GM23248 (cell line): ENCODE results near the gene NMT1. TPM values are rescaled to one million over a fixed set of nuclear protein-coding genes. Genes with fewer than 3 reads are reported as not detected.
A peak's percentile ranks its signal among the peaks of the same experiment; 100 is the strongest.

Experiments
- DNase-seq: peaks from one replicate; pipeline ENCODE4 v3.0.0-alpha.2; 2015
- H2AFZ ChIP-seq: fragments of 200-600 bp; sonication (generic); 2 replicates; pipeline ENCODE4 v1.6.1; 2016; ENCODE audit warnings: antibody characterized with exemption
- H3F3A ChIP-seq: fragments of 200-600 bp; sonication (generic); 2 replicates; pipeline ENCODE4 v1.6.1; 2016; ENCODE audit warnings: mild to moderate bottlenecking, antibody characterized with exemption, mixed run types; ENCODE audit not compliant: insufficient read depth
- H3K27ac ChIP-seq: fragments of 200-600 bp; sonication (generic); 2 replicates; pipeline ENCODE4 v1.5.1; 2016; ENCODE audit warnings: mild to moderate bottlenecking
- H3K27me3 ChIP-seq: fragments of 200-600 bp; sonication (generic); replicated peaks from 2 replicates; pipeline ENCODE4 v1.6.1; 2016; ENCODE audit warnings: mild to moderate bottlenecking; ENCODE audit not compliant: insufficient read depth
- H3K36me3 ChIP-seq: fragments of 200-600 bp; sonication (generic); 2 replicates; pipeline ENCODE4 v1.6.1; 2016; ENCODE audit warnings: low read depth, mild to moderate bottlenecking
- H3K4me1 ChIP-seq: fragments of 200-600 bp; sonication (generic); 2 replicates; pipeline ENCODE4 v1.6.1; 2016; ENCODE audit warnings: mild to moderate bottlenecking; ENCODE audit not compliant: insufficient read depth
- H3K4me2 ChIP-seq: fragments of 200-600 bp; sonication (generic); one replicate; pipeline ENCODE4 v1.6.1; 2016; ENCODE audit warnings: mild to moderate bottlenecking; ENCODE audit not compliant: unreplicated experiment
- H3K4me3 ChIP-seq: fragments of 200-600 bp; sonication (generic); 2 replicates; pipeline ENCODE4 v1.5.1; 2016; ENCODE audit warnings: mild to moderate bottlenecking
- H3K79me2 ChIP-seq: fragments of 200-600 bp; sonication (generic); 2 replicates; pipeline ENCODE4 v1.6.1; 2016; ENCODE audit warnings: mild to moderate bottlenecking; ENCODE audit not compliant: insufficient read depth
- H3K9ac ChIP-seq: fragments of 200-600 bp; sonication (generic); 2 replicates; pipeline ENCODE4 v1.6.1; 2016; ENCODE audit warnings: mild to moderate bottlenecking
- H3K9me2 ChIP-seq: fragments of 200-600 bp; sonication (generic); 2 replicates; pipeline ENCODE4 v1.6.1; 2016; ENCODE audit warnings: mixed run types, mild to moderate bottlenecking, moderate library complexity; ENCODE audit not compliant: insufficient read depth
- H3K9me3 ChIP-seq: fragments of 200-600 bp; sonication (generic); one replicate; pipeline ENCODE4 v1.6.1; 2017; ENCODE audit warnings: low read depth
- H4K20me1 ChIP-seq: fragments of 200-600 bp; sonication (generic); 2 replicates; pipeline ENCODE4 v1.6.0; 2016; ENCODE audit not compliant: insufficient read depth
- EZH2 ChIP-seq: fragments of 200-600 bp; sonication (generic); IDR thresholded peaks from 2 replicates; pipeline ENCODE4 v1.6.1; 2018; ENCODE audit warnings: antibody characterized with exemption, mild to moderate bottlenecking; ENCODE audit not compliant: insufficient read depth, poor library complexity, severe bottlenecking
- EZH2phosphoT487 ChIP-seq: fragments of 200-600 bp; sonication (generic); IDR thresholded peaks from 2 replicates; pipeline ENCODE4 v1.6.1; 2018; ENCODE audit warnings: antibody characterized with exemption, moderate library complexity, mild to moderate bottlenecking, low read depth; ENCODE audit not compliant: insufficient read depth
- WGBS, 2 experiments: methylation state at CpG; one replicate each; pipeline ENCODE4 v1.1.6; 2015 to 2017; ENCODE audit warnings: low lambda C conversion rate in 2 of 2, low coverage in 1 of 2; ENCODE audit errors: missing lambda C conversion rate in 2 of 2; 5-methylcytosine and 5-hydroxymethylcytosine counted together
- in situ Hi-C: fragments of 300-500 bp; cut with MboI; formaldehyde crosslinking; loops from 2 replicates; pipeline ENCODE4 v1.15.0; 2020
- polyA plus RNA-seq: library from polyadenylated mRNA; unstranded; fragments of >200 nt; fragmentation: Nextera tagmentation; extraction: Ambion mirVana; gene quantifications from 2 replicates; pipeline ENCODE4 v1.2.1, GENCODE V29; 2016
- total RNA-seq: library from RNA; depleted of rRNA; stranded (reverse); fragments of >200 nt; shearing (Covaris generic); gene quantifications from 2 replicates; pipeline ENCODE4 v1.2.3, GENCODE V29; 2014

NMT1 gene
- total and polyA plus RNA-seq, 2 experiments from 2014 or later: 61.8 to 95.7 TPM

GRCh38 chr17:45021607-45022287, 39.4 kb upstream of the NMT1 start:
- no peaks in the 10 kb centered on the region for H3K9me2 ChIP-seq
- DNase-seq: peak; percentile 88
- peak overlapping the region; percentile 54 for H3K4me3 ChIP-seq
- no peak for TF ChIP-seq EZH2
- no peak for TF ChIP-seq EZH2phosphoT487
- no peaks in the 10 kb centered on the region for H4K20me1 ChIP-seq
- WGBS, 2 experiments: 6% methylated on average over 37 to 42 of the region's 57 CpGs
- H3K9ac ChIP-seq: peak overlapping the region; percentile 66
- H3K4me1 ChIP-seq: peaks cover 10% of the 10 kb centered on the region
- H3K27ac ChIP-seq: no peak overlapping the region
- H3K9me3 ChIP-seq: no peaks in the 10 kb centered on the region
- H3F3A ChIP-seq: 0 out of 2 replicates have a peak, but pooled peaks cover 5% of the 10 kb centered on the region
- no peaks in the 10 kb centered on the region for H3K79me2 ChIP-seq
- in situ Hi-C loops: no loop called here
- H2AFZ ChIP-seq: peak overlapping the region; percentile 69
- H3K36me3 ChIP-seq: 0 out of 2 replicates have a peak, but pooled peaks cover 3% of the 10 kb centered on the region
- peak overlapping the region; percentile 62 for H3K4me2 ChIP-seq
- H3K27me3 ChIP-seq: no peaks in the 10 kb centered on the region

- no peaks in the 10 kb centered on the region for H3K27me3 ChIP-seq
- 0 out of 2 replicates have a peak overlapping the region, but pooled peaks have one; percentile 10 for H3K4me3 ChIP-seq
- peaks cover 10% of the 10 kb centered on the region for H3K4me1 ChIP-seq
- 50 to 53% methylated on average over 8 of the region's 8 CpGs for WGBS, 2 experiments
- no peaks in the 10 kb centered on the region for H4K20me1 ChIP-seq
- H3K9me2 ChIP-seq: no peaks in the 10 kb centered on the region
- peak overlapping the region; percentile 66 for H3K9ac ChIP-seq
- H2AFZ ChIP-seq: peak overlapping the region; percentile 69
- peak overlapping the region; percentile 62 for H3K4me2 ChIP-seq
- in situ Hi-C loops: no loop called here
- no peak for DNase-seq
- 0 out of 2 replicates have a peak, but pooled peaks cover 5% of the 10 kb centered on the region for H3K36me3 ChIP-seq
- no peaks in the 10 kb centered on the region for H3K79me2 ChIP-seq
- no peak overlapping the region for H3K27ac ChIP-seq
- TF ChIP-seq EZH2: no peak
- TF ChIP-seq EZH2phosphoT487: no peak
- no peaks in the 10 kb centered on the region for H3K9me3 ChIP-seq
- H3F3A ChIP-seq: 0 out of 2 replicates have a peak, but pooled peaks cover 5% of the 10 kb centered on the region
Observed at GRCh38 chr17:45022288-45022648, 38.8 kb upstream of the NMT1 start.

GRCh38 chr17:45022655-45023339, 38.3 kb upstream of the NMT1 start:
- Histone ChIP-seq H2AFZ (no peak overlapping the region), H3K9ac (no peak overlapping the region)
- in situ Hi-C loops: no loop called here

GRCh38 chr17:45029096-45029495, 32.0 kb upstream of the NMT1 start:
- in situ Hi-C loops: loop anchor here (25.0 kb wide), 1 partner anchor 267 kb away; the partner anchor contains the start of gene ADAM11
- no peak for DNase-seq
- H3K9me3 ChIP-seq: no peaks in the 10 kb centered on the region
- H3K4me1 ChIP-seq: no peaks in the 10 kb centered on the region
- H3K4me3 ChIP-seq: no peak overlapping the region
- 87 to 89% methylated on average over 7 of the region's 7 CpGs for WGBS, 2 experiments
- H3K4me2 ChIP-seq: no peak overlapping the region
- H3K36me3 ChIP-seq: 0 out of 2 replicates have a peak, but pooled peaks cover 5% of the 10 kb centered on the region
- H3K27ac ChIP-seq: no peak overlapping the region
- H3K79me2 ChIP-seq: no peaks in the 10 kb centered on the region
- no peaks in the 10 kb centered on the region for H3K9me2 ChIP-seq
- H3F3A ChIP-seq: no peaks in the 10 kb centered on the region
- TF ChIP-seq EZH2 (no peak), EZH2phosphoT487 (no peak)
- no peaks in the 10 kb centered on the region for H4K20me1 ChIP-seq
- no peak overlapping the region for H3K9ac ChIP-seq
- H2AFZ ChIP-seq: no peak overlapping the region
- no peaks in the 10 kb centered on the region for H3K27me3 ChIP-seq

More at GRCh38 chr17:45022655-45023339, 38.3 kb upstream of the NMT1 start:
- Histone ChIP-seq H3K36me3 (0 out of 2 replicates have a peak, but pooled peaks cover 5% of the 10 kb centered on the region), H3K27ac (no peak overlapping the region), H3K4me3 (no peak overlapping the region), H3F3A (0 out of 2 replicates have a peak, but pooled peaks cover 5% of the 10 kb centered on the region), H4K20me1 (no peaks in the 10 kb centered on the region), H3K9me3 (no peaks in the 10 kb centered on the region), H3K4me1 (peaks cover 10% of the 10 kb centered on the region), H3K4me2 (no peak overlapping the region), H3K79me2 (no peaks in the 10 kb centered on the region), H3K9me2 (no peaks in the 10 kb centered on the region), H3K27me3 (no peaks in the 10 kb centered on the region)
- no peak for TF ChIP-seq EZH2
- no peak for DNase-seq
- 82 to 86% methylated on average over 13 of the region's 13 CpGs for WGBS, 2 experiments
